Measurements from ENCODE around the gene ROR1. TPM values are rescaled to one million over a fixed set of nuclear protein-coding genes. Genes with fewer than 3 reads are reported as not detected.
"Not testable (repeated sequence)": the region's sequence is repeated elsewhere in the genome, so short reads cannot be mapped to it uniquely, and the experiment has no call there.

The ROR1 gene
- total RNA-seq, 1 donor from 2014 or later: not detected

DNA sequence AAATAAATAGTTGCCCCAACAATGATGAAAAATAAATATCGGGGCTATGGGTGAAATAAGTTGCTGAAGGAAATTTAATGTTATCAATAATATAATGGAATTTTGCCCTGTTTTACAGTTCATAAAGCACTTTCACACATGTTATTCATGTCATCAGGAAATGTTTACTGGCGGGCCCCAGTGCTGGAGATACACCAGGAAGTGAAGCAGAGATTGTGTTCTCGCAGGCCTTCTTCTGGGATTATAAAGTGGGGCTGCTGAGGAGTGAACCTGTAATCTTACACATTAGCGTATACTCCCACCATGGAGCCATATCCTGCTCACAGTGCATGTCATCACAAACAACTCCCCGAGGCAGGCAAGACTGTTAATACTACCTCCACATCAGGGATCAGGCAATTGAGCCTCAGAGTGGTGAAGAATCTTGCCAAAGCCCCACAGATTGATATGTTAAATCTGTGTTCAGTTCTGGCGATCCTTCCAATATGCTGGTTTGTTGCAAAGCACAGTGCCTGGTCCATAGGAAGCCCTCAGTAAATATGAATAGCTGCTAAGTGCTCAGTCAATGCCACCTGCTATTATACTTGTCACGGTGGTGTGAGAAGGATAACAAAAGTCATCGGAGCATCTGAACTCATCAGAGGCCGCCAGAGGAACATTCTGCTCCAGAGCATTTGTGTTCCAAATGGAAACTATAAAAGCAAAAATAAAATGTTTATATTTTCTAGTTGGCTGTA, 325.2 kb downstream of the ROR1 start:
- H3K27ac Mint-ChIP-seq: no peak overlapping the region
- no peaks in the 10 kb centered on the region for H3K4me1 Mint-ChIP-seq
- H3K9me3 Mint-ChIP-seq: no peaks in the 10 kb centered on the region
- peaks cover 4% of the 10 kb centered on the region for H3K27me3 Mint-ChIP-seq
- DNase-seq: no peak
- intact Hi-C loops (cut with micrococcal nuclease): no loop called here
- H3K4me3 Mint-ChIP-seq: no peak overlapping the region
- H3K36me3 Mint-ChIP-seq (ENCODE audit: low read depth): no peaks in the 10 kb centered on the region

DNA sequence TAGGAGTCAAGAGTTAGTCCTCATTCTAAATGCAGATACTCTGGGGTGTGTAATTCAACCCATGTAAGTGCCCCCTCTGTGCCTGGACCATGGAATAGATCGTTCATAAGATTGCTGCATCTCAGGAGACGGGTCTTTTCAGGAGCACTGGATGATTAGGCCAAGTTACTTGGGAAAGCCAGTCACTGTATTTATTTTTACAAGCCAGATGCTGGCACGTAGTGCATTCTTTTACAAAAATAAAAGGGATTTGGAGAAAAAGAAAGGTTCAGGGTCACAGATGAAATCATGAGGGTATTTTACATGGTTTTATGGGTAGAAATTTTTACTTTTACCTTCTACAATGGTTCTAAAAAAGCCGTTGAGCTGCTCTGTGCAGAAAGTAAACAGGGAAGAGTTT, 327.0 kb downstream of the ROR1 start:
- no peak overlapping the region for H3K27ac Mint-ChIP-seq
- H3K4me3 Mint-ChIP-seq: no peak overlapping the region
- no peaks in the 10 kb centered on the region for H3K36me3 Mint-ChIP-seq (ENCODE audit: low read depth)
- H3K4me1 Mint-ChIP-seq: no peaks in the 10 kb centered on the region
- peaks cover 2% of the 10 kb centered on the region for H3K27me3 Mint-ChIP-seq
- no peaks in the 10 kb centered on the region for H3K9me3 Mint-ChIP-seq
- intact Hi-C loops (cut with micrococcal nuclease): no loop called here
- DNase-seq: no peak

GRCh38 chr1:64104585-64104984, 330.8 kb downstream of the ROR1 start:
- H3K4me3 Mint-ChIP-seq; H3K36me3 Mint-ChIP-seq (ENCODE audit: low read depth); H3K4me1 Mint-ChIP-seq; H3K27me3 Mint-ChIP-seq; H3K9me3 Mint-ChIP-seq; H3K27ac Mint-ChIP-seq; DNase-seq; intact Hi-C loops (cut with micrococcal nuclease): not testable (repeated sequence)

- peaks cover 7% of the 10 kb centered on the region for H3K27me3 Mint-ChIP-seq
- H3K27ac Mint-ChIP-seq: no peak overlapping the region
- no peaks in the 10 kb centered on the region for H3K9me3 Mint-ChIP-seq
- DNase-seq: no peak
- intact Hi-C loops (cut with micrococcal nuclease): no loop called here
- H3K4me3 Mint-ChIP-seq: no peak overlapping the region
- no peaks in the 10 kb centered on the region for H3K4me1 Mint-ChIP-seq
- no peaks in the 10 kb centered on the region for H3K36me3 Mint-ChIP-seq (ENCODE audit: low read depth)
These were observed 333.3 kb downstream of the ROR1 start for GRCh38 chr1:64107118-64107519.

DNA sequence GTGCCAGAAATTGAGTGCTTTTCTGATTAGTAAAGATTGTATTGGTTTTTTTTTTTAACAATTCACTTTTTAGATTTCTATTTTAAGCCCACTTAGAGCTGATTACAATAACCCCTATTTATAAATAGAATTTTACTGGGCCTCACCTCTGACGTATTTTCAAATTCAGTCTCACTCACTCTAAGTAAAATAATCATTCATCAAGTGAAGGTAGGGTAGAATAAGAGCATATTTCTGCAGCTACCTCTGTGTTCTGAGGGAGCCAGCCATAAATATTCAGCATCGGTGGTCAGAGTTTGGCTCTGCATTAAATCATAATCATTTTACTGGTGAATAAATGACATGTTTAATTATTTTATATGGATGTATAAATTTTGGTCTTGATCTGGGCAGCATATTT, 333.8 kb downstream of the ROR1 start:
- H3K36me3 Mint-ChIP-seq (ENCODE audit: low read depth): no peaks in the 10 kb centered on the region
- DNase-seq: no peak
- no peak overlapping the region for H3K4me3 Mint-ChIP-seq
- no peak overlapping the region for H3K27ac Mint-ChIP-seq
- peaks cover 8% of the 10 kb centered on the region for H3K27me3 Mint-ChIP-seq
- intact Hi-C loops (cut with micrococcal nuclease): no loop called here
- H3K4me1 Mint-ChIP-seq: no peaks in the 10 kb centered on the region
- no peaks in the 10 kb centered on the region for H3K9me3 Mint-ChIP-seq

GRCh38 chr1:64110924-64111777, 337.3 kb downstream of the ROR1 start:
- Mint-ChIP-seq H3K27ac (no peak overlapping the region), H3K4me1 (no peaks in the 10 kb centered on the region), H3K4me3 (no peak overlapping the region), H3K36me3 (ENCODE audit: low read depth) (no peaks in the 10 kb centered on the region), H3K27me3 (peaks cover 7% of the 10 kb centered on the region), H3K9me3 (no peaks in the 10 kb centered on the region)
- no peak for DNase-seq
- intact Hi-C loops (cut with micrococcal nuclease): no loop called here

DNA sequence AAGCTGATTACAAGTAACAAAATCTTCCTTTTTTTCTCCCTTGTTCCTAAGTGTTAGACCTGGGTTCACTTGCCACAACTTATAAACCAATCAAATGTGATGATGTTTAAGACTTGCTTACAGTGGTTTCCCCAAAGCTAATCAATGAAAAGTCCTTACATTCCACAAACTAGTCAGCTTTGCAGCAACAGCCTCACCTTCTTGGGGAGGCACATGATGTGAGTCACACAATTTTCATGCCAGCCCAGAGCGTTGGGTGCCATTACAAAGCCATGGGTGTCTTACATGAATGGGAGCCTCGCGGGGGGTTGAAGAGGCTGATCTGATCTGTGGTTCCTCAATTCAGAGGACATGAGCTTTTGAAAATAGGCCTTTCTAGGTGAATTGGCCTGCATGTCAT, 338.0 kb downstream of the ROR1 start:
- Mint-ChIP-seq H3K27ac (no peak overlapping the region), H3K36me3 (ENCODE audit: low read depth) (no peaks in the 10 kb centered on the region), H3K4me3 (no peak overlapping the region), H3K9me3 (no peaks in the 10 kb centered on the region), H3K4me1 (no peaks in the 10 kb centered on the region), H3K27me3 (peaks cover 5% of the 10 kb centered on the region)
- intact Hi-C loops (cut with micrococcal nuclease): no loop called here
- DNase-seq: no peak

DNA sequence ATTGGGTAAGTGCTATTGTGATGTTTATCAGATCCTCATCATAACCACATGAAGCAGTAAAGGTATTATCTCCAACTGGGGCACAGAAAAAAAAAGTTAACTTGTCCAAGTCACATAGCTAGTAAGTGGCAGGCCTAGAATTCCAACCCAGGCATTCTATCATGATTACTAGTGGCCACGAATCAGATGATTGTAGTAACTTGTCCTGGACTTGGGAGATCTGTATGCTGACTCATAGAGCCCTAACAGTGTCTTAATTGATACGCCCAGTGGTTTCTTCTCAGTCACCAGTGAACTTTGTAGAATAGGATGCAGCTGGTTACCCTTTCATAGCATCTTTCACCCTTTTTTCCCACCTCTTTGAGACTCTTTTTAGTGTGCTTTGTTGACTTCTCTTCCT, 338.5 kb downstream of the ROR1 start:
- no peak overlapping the region for H3K4me3 Mint-ChIP-seq
- H3K4me1 Mint-ChIP-seq: no peaks in the 10 kb centered on the region
- no peak for DNase-seq
- peaks cover 5% of the 10 kb centered on the region for H3K27me3 Mint-ChIP-seq
- intact Hi-C loops (cut with micrococcal nuclease): no loop called here
- no peaks in the 10 kb centered on the region for H3K9me3 Mint-ChIP-seq
- no peaks in the 10 kb centered on the region for H3K36me3 Mint-ChIP-seq (ENCODE audit: low read depth)
- H3K27ac Mint-ChIP-seq: no peak overlapping the region

DNA sequence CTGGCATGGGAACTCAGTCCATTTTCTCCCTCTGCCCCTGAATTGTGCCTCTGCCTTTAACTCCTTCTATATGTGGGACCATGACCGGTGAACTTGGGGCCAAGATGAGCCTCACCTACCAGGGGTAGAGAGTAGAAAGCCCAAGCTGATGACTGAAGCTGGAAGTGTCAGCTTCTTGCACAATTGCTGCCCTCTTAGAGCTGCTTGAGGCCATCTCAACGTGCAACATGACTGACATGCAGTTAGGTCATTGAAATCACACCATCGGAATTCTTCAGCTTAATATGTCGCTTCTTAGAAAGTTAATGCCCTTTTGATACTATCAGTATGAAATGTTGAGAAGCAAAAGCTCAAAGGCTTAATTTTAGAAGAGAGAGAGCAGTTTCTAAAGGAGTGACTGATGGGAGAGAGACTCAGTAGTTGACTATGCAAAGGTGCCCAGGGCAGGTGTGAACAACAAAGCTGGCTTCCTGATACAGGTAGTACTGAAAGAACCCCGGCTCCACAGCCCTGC, 340.3 kb downstream of the ROR1 start:
- no peak overlapping the region for H3K4me3 Mint-ChIP-seq
- intact Hi-C loops (cut with micrococcal nuclease): no loop called here
- H3K27ac Mint-ChIP-seq: no peak overlapping the region
- no peak for DNase-seq
- no peaks in the 10 kb centered on the region for H3K4me1 Mint-ChIP-seq
- H3K36me3 Mint-ChIP-seq (ENCODE audit: low read depth): no peaks in the 10 kb centered on the region
- no peaks in the 10 kb centered on the region for H3K9me3 Mint-ChIP-seq
- peaks cover 5% of the 10 kb centered on the region for H3K27me3 Mint-ChIP-seq

- Mint-ChIP-seq H3K27ac (no peak overlapping the region), H3K4me3 (no peak overlapping the region), H3K36me3 (ENCODE audit: low read depth) (no peaks in the 10 kb centered on the region), H3K27me3 (peaks cover 5% of the 10 kb centered on the region), H3K9me3 (no peaks in the 10 kb centered on the region), H3K4me1 (no peaks in the 10 kb centered on the region)
- intact Hi-C loops (cut with micrococcal nuclease): no loop called here
- no peak for DNase-seq
These were observed 342.7 kb downstream of the ROR1 start for GRCh38 chr1:64116537-64116936.

DNA sequence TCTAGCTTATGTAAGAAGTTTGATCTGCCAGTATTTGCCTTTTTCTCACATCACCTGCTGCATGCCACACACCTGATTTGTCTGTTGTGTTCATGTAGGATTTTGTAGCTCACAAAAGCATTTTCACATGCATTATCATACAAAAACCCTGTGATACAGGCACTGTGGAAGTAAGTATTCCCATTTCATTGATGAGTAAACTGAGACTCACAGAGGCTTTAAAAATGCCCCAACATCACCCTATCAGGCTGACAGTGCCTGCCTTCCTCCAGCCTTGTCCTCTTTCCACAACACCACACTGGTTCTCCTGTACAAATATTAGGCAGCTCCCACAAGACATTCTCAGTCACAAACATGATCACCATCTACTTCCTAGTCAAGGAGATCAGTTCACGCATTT, 343.7 kb downstream of the ROR1 start:
- Mint-ChIP-seq H3K36me3 (ENCODE audit: low read depth) (no peaks in the 10 kb centered on the region), H3K27me3 (peaks cover 5% of the 10 kb centered on the region), H3K4me1 (no peaks in the 10 kb centered on the region), H3K27ac (no peak overlapping the region), H3K4me3 (no peak overlapping the region), H3K9me3 (no peaks in the 10 kb centered on the region)
- intact Hi-C loops (cut with micrococcal nuclease): no loop called here
- DNase-seq: no peak

DNA sequence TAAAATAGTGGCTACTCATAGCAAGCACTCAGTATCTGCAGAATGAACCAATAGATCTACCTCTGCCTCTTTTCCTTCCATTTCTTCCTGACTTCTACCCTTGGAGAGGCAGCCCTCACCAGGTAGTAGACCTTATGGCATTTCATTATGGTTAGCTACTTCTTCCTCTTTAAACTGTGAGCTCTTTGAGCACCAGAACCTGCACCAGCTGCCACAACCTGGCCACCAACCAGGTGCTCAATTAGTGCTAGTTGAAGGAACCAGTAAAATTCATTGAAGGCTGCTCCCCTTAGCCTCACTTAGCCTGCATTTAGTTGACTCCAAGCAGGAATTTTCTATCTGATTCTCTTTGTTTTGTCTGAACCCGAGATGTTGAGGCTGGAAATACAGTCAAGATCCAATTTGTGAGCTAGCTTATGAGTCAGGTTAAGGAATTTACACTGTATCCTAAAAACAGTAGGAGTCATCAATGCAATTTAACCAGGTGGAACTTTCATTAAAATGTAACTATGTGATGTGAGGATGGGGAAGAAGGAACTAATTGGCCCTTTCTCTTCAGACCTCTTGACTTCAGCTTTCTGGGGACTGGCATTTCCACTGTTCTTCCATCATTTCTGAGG, 348.1 kb downstream of the ROR1 start:
- no peak for DNase-seq
- no peaks in the 10 kb centered on the region for H3K9me3 Mint-ChIP-seq
- H3K4me1 Mint-ChIP-seq: no peaks in the 10 kb centered on the region
- no peak overlapping the region for H3K27ac Mint-ChIP-seq
- no peaks in the 10 kb centered on the region for H3K36me3 Mint-ChIP-seq (ENCODE audit: low read depth)
- intact Hi-C loops (cut with micrococcal nuclease): no loop called here
- peaks cover 14% of the 10 kb centered on the region for H3K27me3 Mint-ChIP-seq
- no peak overlapping the region for H3K4me3 Mint-ChIP-seq

GRCh38 chr1:64122588-64122987, 348.8 kb downstream of the ROR1 start:
- Mint-ChIP-seq H3K4me3 (no peak overlapping the region), H3K27me3 (peaks cover 16% of the 10 kb centered on the region), H3K4me1 (no peaks in the 10 kb centered on the region), H3K36me3 (ENCODE audit: low read depth) (no peaks in the 10 kb centered on the region), H3K27ac (no peak overlapping the region), H3K9me3 (no peaks in the 10 kb centered on the region)
- DNase-seq: no peak
- intact Hi-C loops (cut with micrococcal nuclease): no loop called here
